Neutrophil (primary cell): ENCODE measurements around the gene KIAA1328.

Experiments used
- H3K27ac ChIP-seq: fragments of 200-600 bp; sonication (generic); 2 replicates; pipeline ENCODE4 v1.5.1; 2016; ENCODE audit warnings: mild to moderate bottlenecking, moderate library complexity
- H3K27me3 ChIP-seq: fragments of 200-600 bp; sonication (generic); 2 replicates; pipeline ENCODE4 v1.6.0; 2016; ENCODE audit warnings: mild to moderate bottlenecking
- H3K36me3 ChIP-seq: fragments of 200-600 bp; sonication (generic); 2 replicates; pipeline ENCODE4 v1.5.1; 2017
- H3K4me1 ChIP-seq, 2 experiments: fragments of 200-600 bp in 1 of 2; sonication (generic) in 1 of 2; 1 replicate in 1 of 2; 2 replicates in 1 of 2; pipeline versions ENCODE4 v1.5.1 to v1.6.1; 2013 to 2016; ENCODE audit warnings: low read depth in 1 of 2, low read length in 1 of 2, mild to moderate bottlenecking in 1 of 2, moderate library complexity in 1 of 2; ENCODE audit not compliant: control insufficient read depth in 1 of 2, insufficient read depth in 1 of 2
- H3K4me3 ChIP-seq, 2 experiments: fragments of 200-600 bp in 1 of 2; sonication (generic) in 1 of 2; 1 replicate in 1 of 2; 2 replicates in 1 of 2; pipeline ENCODE4 v1.5.1; 2013 to 2016; ENCODE audit warnings: low read depth in 1 of 2, low read length in 1 of 2, mild to moderate bottlenecking in 1 of 2, moderate library complexity in 1 of 2
- H3K9me3 ChIP-seq: fragments of 200-600 bp; sonication (generic); 2 replicates; pipeline ENCODE4 v1.5.1; 2016
- CTCF ChIP-seq: fragments of 200-600 bp; sonication (generic); IDR thresholded peaks from 2 replicates; pipeline ENCODE4 v1.5.1; 2016; ENCODE audit warnings: antibody characterized with exemption

Gene KIAA1328

GRCh38 chr18:37258131-37258530, 429.2 kb downstream of the KIAA1328 start:
- peaks cover 61% of the 10 kb centered on the region for H3K27me3 ChIP-seq
- H3K27ac ChIP-seq = no peak overlapping the region
- H3K9me3 ChIP-seq = no peaks in the 10 kb centered on the region
- no peaks in the 10 kb centered on the region for H3K4me1 ChIP-seq
- no peak for TF ChIP-seq CTCF
- no peak overlapping the region for H3K4me3 ChIP-seq
- no peaks in the 10 kb centered on the region for H3K36me3 ChIP-seq

DNA sequence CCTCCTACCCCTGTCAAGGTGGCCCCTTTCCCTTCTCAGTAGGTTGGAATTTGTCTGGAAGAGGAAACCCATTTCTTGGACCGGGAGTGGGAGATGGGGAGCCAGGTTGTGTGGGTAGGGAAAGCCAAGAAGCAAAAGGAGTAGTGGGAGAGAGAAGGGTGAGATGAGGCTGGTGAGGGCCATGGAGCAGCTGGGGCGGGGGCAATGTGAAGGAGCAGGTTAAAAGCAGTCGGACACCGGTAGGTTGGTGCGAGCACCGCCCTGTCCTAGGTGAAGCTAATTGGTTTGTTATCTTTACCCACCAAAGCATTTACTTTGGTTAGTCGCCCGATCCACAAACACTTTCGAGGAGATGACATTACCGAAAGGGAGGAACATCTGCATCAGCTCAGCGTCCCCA, 429.9 kb downstream of the KIAA1328 start:
- TF ChIP-seq CTCF = no peak
- H3K36me3 ChIP-seq = no peaks in the 10 kb centered on the region
- peaks cover 54% of the 10 kb centered on the region for H3K27me3 ChIP-seq
- no peak overlapping the region for H3K4me3 ChIP-seq
- no peak overlapping the region for H3K27ac ChIP-seq
- H3K9me3 ChIP-seq = no peaks in the 10 kb centered on the region
- no peaks in the 10 kb centered on the region for H3K4me1 ChIP-seq

DNA sequence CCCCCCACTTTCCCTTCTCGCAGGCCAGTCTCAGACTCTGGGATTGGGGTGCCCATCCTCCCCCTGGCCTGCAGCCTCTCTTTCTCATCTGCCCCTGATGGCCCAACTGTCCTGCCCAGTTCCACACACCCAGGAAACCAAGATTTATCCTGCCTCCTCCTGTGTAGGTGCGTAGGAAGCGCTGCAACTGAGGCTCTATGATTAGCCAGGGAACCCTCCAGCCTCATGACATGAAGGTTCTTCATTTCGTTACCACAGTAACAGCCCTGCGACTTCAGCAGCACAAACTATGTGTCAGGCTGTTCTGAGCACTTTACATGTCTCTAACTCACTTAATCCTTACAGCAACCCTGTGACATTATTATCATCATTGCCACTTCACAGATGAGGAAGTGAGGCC, 430.8 kb downstream of the KIAA1328 start:
- Histone ChIP-seq H3K4me1 (no peaks in the 10 kb centered on the region), H3K27ac (no peak overlapping the region), H3K9me3 (no peaks in the 10 kb centered on the region), H3K36me3 (no peaks in the 10 kb centered on the region), H3K27me3 (peaks cover 45% of the 10 kb centered on the region), H3K4me3 (no peak overlapping the region)
- no peak for TF ChIP-seq CTCF

GRCh38 chr18:37260367-37261093, 431.6 kb downstream of the KIAA1328 start:
- no peak overlapping the region for H3K4me3 ChIP-seq
- no peaks in the 10 kb centered on the region for H3K36me3 ChIP-seq
- no peaks in the 10 kb centered on the region for H3K9me3 ChIP-seq
- TF ChIP-seq CTCF = no peak
- no peaks in the 10 kb centered on the region for H3K4me1 ChIP-seq
- peaks cover 37% of the 10 kb centered on the region for H3K27me3 ChIP-seq
- no peak overlapping the region for H3K27ac ChIP-seq

GRCh38 chr18:37261246-37261840, 432.4 kb downstream of the KIAA1328 start:
- no peaks in the 10 kb centered on the region for H3K9me3 ChIP-seq
- H3K27me3 ChIP-seq = peaks cover 29% of the 10 kb centered on the region
- no peak overlapping the region for H3K4me3 ChIP-seq
- TF ChIP-seq CTCF = no peak
- H3K4me1 ChIP-seq = no peaks in the 10 kb centered on the region
- H3K27ac ChIP-seq = no peak overlapping the region
- H3K36me3 ChIP-seq = no peaks in the 10 kb centered on the region
